ENCODE data around the gene CACNG5. TPM values are rescaled to one million over a fixed set of nuclear protein-coding genes. Genes with fewer than 3 reads are reported as not detected.
"Not testable (repeated sequence)": the region's sequence is repeated elsewhere in the genome, so short reads cannot be mapped to it uniquely, and the experiment has no call there.

The CACNG5 gene
- total RNA-seq, 1 donor from 2014 or later, result not detected

DNA sequence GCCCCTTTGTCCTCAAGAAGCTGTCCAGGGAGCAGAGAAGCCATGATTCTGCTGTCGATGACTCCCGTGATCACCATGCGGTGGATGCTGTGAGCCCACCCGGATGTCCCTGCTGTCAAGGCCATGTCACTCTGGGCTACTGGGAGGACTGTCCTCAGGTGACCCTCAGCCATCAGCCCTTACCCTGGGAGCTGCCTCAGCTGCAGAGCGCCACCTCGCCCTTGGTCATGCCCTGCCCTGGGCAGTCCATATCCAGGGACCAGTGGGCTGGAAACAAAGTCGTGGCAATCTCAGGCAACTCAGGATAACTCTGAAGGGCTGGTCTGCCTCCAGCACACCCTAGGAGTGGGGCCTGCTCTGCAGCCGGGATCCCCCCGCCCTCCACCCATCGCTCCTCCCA is 63.6 kb downstream of the CACNG5 start:
- no peaks in the 10 kb centered on the region for H3K36me3 ChIP-seq
- TF ChIP-seq CTCF (IDR thresholded peaks at IDR 0.05), result no peak
- H3K4me1 ChIP-seq, result peaks cover 5% of the 10 kb centered on the region
- intact Hi-C loops (cut with DNase I), result no loop called here
- H3K27ac ChIP-seq, result no peak overlapping the region
- ATAC-seq, result no peak
- H3K27me3 ChIP-seq, result peaks cover 5% of the 10 kb centered on the region
- no peak overlapping the region for H3K4me3 ChIP-seq
- H3K9me3 ChIP-seq, result no peaks in the 10 kb centered on the region
- DNase-seq, result no peak

DNA sequence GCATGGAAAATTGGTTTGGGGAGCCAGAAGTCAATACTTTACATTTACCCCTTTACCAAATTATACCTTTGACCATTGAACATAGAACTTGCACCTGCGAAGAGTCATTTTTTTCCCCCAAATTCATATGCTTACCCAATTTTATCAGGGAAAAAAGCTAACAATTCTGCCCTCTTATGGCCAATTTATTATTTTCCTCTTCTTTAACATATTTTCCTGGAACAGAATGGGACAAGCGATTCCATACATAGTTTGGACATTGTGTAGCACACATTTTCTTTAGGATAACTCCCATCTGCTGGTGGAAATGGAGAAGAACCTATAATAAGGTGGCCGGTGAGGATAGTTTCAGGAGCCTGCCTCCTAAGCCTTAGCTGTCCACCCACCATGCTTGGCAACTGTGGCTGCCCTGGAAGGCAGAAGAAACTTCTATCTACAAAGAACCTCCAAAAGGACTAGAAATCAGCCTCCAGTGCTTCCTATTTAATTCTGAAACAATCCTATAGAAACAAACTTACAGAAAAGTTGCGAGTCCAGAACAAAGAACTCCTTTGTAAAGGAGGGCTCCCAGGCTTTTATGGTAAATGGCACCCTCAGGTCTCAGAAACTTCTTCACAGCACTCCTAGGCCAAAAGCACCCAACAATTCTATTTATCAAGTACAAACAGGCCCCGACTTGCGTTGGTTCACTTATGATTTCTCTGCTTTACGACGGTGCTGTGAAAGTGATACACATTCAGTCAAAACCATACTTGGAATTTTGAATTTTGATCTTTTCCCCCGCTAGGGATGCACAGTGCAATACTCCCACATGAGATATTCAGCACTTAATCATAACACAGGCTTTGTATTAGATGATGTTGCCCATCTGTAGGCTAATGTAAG is 65.5 kb downstream of the CACNG5 start:
- Histone ChIP-seq H3K27ac (no peak overlapping the region), H3K36me3 (no peaks in the 10 kb centered on the region), H3K4me3 (no peak overlapping the region), H3K9me3 (no peaks in the 10 kb centered on the region), H3K27me3 (peaks cover 5% of the 10 kb centered on the region), H3K4me1 (peaks cover 14% of the 10 kb centered on the region)
- peak; percentile 41 for TF ChIP-seq CTCF (IDR thresholded peaks at IDR 0.05)
- intact Hi-C loops (cut with DNase I), result loop anchor here (10.0 kb wide), 1 partner anchor 186 kb away; no protein-coding TSS in a partner anchor
- ATAC-seq (no peak), DNase-seq (peak; percentile 6)

GRCh38 chr17:66903296-66903695 is 68.4 kb downstream of the CACNG5 start:
- intact Hi-C loops (cut with DNase I), result loop anchor here (10.0 kb wide), 1 partner anchor 188 kb away; no protein-coding TSS in a partner anchor
- not testable (repeated sequence) for ATAC-seq, H3K36me3 ChIP-seq, H3K27me3 ChIP-seq, H3K27ac ChIP-seq, DNase-seq, H3K4me3 ChIP-seq, H3K9me3 ChIP-seq
- peaks cover 17% of the 10 kb centered on the region for H3K4me1 ChIP-seq

GRCh38 chr17:66903781-66904180 is 68.9 kb downstream of the CACNG5 start:
- DNase-seq, result no peak
- intact Hi-C loops (cut with DNase I), result loop anchor here (10.0 kb wide), 1 partner anchor 189 kb away; no protein-coding TSS in a partner anchor
- Histone ChIP-seq H3K27ac (no peak overlapping the region), H3K4me1 (peaks cover 17% of the 10 kb centered on the region), H3K9me3 (no peaks in the 10 kb centered on the region), H3K36me3 (no peaks in the 10 kb centered on the region), H3K27me3 (peaks cover 5% of the 10 kb centered on the region), H3K4me3 (no peak overlapping the region)
- ATAC-seq, result no peak
- TF ChIP-seq CTCF (IDR thresholded peaks at IDR 0.05), result no peak

DNA sequence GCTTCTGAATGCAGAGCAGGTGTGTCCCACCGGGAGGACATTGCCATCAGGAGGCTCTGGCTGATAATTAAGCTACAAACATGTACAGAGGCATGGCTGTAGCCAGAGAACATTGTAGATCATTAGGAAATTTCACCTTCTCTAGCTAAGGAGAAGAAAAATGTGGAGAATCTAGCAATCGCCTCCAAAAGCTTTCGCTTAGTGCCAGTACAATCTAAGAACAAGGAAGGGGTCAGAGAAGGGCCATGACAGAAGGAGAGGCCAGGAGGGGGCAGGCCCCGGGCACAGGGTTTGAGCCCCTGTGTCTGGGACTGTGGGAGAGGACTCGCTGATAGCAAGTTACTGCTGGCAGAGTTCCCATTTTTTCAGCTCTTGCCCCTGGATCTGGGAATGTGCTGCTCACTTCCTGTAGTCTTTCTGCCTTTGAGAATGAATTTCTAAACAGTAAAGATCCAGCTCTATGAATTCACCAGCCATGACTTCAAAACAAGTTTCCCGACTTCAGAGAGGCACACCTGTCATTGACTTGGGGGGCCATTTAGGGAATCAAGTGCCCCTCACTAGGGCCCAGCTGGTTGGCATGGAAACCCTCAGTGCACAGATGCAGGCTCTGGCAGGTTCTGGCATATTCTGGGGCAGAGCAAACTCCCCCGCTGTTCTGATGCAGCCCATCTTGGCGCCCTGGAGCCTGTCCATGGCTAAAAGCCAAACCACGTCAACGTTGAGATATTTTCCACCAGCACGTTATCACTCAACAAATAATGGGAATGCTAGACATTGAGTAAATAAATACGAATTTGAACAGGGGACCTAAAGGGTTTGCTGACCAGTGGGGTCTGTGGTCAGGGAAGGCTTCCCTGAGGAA is 70.1 kb downstream of the CACNG5 start:
- Histone ChIP-seq H3K27me3 (peaks cover 4% of the 10 kb centered on the region), H3K4me1 (peaks cover 17% of the 10 kb centered on the region), H3K4me3 (no peak overlapping the region), H3K36me3 (no peaks in the 10 kb centered on the region), H3K9me3 (no peaks in the 10 kb centered on the region), H3K27ac (peak overlapping the region; percentile 68)
- intact Hi-C loops (cut with DNase I), result loop anchor here (10.0 kb wide), 1 partner anchor 190 kb away; no protein-coding TSS in a partner anchor
- peak; percentile 66 for DNase-seq
- peak; percentile 71 for ATAC-seq
- no peak for TF ChIP-seq CTCF (IDR thresholded peaks at IDR 0.05)
